Subcutaneous abdominal adipose tissue (tissue), 5 donors: ENCODE measurements around the gene SLC4A8.
"Not testable (repeated sequence)": the region's sequence is repeated elsewhere in the genome, so short reads cannot be mapped to it uniquely, and the experiment has no call there.

ENCODE experiments used
- H3K27ac ChIP-seq: one replicate; pipeline ENCODE4 v1.7.0; 2013; ENCODE audit warnings: low read depth, mild to moderate bottlenecking, inconsistent platforms, low read length, moderate library complexity
- H3K27me3 ChIP-seq, 5 donors: one replicate each; pipeline ENCODE4 v1.7.0; 2013; ENCODE audit warnings: low read length in 5 of 5, inconsistent platforms in 1 of 5; ENCODE audit not compliant: control insufficient read depth in 5 of 5, insufficient read depth in 4 of 5
- H3K36me3 ChIP-seq, 5 donors: one replicate each; pipeline ENCODE4 v1.7.0; 2013; ENCODE audit warnings: low read length in 5 of 5; ENCODE audit not compliant: control insufficient read depth in 5 of 5, insufficient read depth in 5 of 5
- H3K4me1 ChIP-seq, 5 donors: one replicate each; pipeline ENCODE4 v1.7.0; 2013; ENCODE audit warnings: low read length in 5 of 5, mild to moderate bottlenecking in 3 of 5, moderate library complexity in 1 of 5; ENCODE audit not compliant: control insufficient read depth in 5 of 5, insufficient read depth in 5 of 5
- H3K4me3 ChIP-seq, 5 donors: one replicate each; pipeline ENCODE4 v1.7.0; 2013; ENCODE audit warnings: low read length in 5 of 5, low read depth in 1 of 5
- H3K9ac ChIP-seq, 5 donors: one replicate each; pipeline ENCODE4 v1.7.0; 2013; ENCODE audit warnings: low read length in 5 of 5, mild to moderate bottlenecking in 4 of 5, moderate library complexity in 3 of 5
- H3K9me3 ChIP-seq, 5 donors: one replicate each; pipeline ENCODE4 v1.7.0; 2013; ENCODE audit warnings: low read length in 5 of 5; ENCODE audit not compliant: control insufficient read depth in 5 of 5
- donor health status: healthy.
- donor health status: healthy.
- donor health status: healthy.
- donor health status: healthy.
- donor health status: healthy.

SLC4A8 gene

GRCh38 chr12:51443573-51443972 is 18.9 kb downstream of the SLC4A8 start:
- no peaks in the 10 kb centered on the region for H3K9me3 ChIP-seq
- H3K27ac ChIP-seq, result no peak overlapping the region
- no peaks in the 10 kb centered on the region for H3K36me3 ChIP-seq
- no peaks in the 10 kb centered on the region for H3K4me1 ChIP-seq
- H3K4me3 ChIP-seq, result no peak overlapping the region
- no peak overlapping the region for H3K9ac ChIP-seq
- H3K27me3 ChIP-seq, result peaks cover 0 to 6% (median 2%) of the 10 kb centered on the region in 5 donors

DNA sequence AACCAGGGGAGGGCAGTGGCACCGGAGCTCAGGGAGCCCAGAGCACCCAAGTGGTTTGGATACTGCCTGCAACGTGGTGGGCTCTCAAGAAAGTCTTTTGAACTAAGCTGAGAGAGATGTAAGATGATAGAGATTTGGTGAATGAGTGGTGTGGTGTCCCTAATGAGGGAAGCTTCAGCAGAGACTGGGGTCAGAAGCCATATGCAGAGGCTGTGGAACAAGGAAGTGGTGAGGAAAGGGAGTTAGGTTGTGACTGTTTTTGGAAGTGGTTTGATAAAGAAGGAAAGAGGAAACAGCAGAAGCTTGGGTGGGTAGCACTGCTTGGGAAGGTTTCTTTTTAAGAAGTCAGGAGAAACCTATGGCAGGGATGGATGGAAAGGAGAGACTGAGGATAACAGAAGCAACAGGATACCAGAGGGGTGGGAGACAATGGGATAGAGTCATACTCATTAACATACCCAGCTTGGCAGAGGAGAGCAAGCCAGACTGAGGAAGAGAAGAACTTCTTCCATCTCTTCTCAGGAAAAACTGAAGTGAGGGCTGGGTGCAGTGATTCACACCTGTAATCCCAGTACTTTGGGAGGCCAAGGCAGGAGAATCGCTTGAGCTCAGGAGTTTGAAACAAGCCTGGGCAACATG is 24.1 kb downstream of the SLC4A8 start:
- H3K9me3 ChIP-seq, result no peaks in the 10 kb centered on the region
- H3K9ac ChIP-seq, result no peak overlapping the region
- no peak overlapping the region for H3K4me3 ChIP-seq
- no peak overlapping the region for H3K27ac ChIP-seq
- H3K4me1 ChIP-seq, result no peaks in the 10 kb centered on the region
- peaks cover 0 to 3% (median 0%) of the 10 kb centered on the region in 5 donors for H3K36me3 ChIP-seq
- peaks cover 0 to 2% (median 0%) of the 10 kb centered on the region in 5 donors for H3K27me3 ChIP-seq

GRCh38 chr12:51449580-51450246 is 25.1 kb downstream of the SLC4A8 start:
- peaks cover 0 to 4% (median 0%) of the 10 kb centered on the region in 5 donors for H3K36me3 ChIP-seq
- no peaks in the 10 kb centered on the region for H3K4me1 ChIP-seq
- no peaks in the 10 kb centered on the region for H3K9me3 ChIP-seq
- no peak overlapping the region for H3K27ac ChIP-seq
- peaks cover 0 to 2% (median 0%) of the 10 kb centered on the region in 5 donors for H3K27me3 ChIP-seq
- H3K4me3 ChIP-seq, result no peak overlapping the region
- H3K9ac ChIP-seq, result no peak overlapping the region

GRCh38 chr12:51450333-51450732 is 25.7 kb downstream of the SLC4A8 start:
- no peak overlapping the region for H3K27ac ChIP-seq
- H3K9ac ChIP-seq, result no peak overlapping the region
- H3K4me1 ChIP-seq, result no peaks in the 10 kb centered on the region
- no peak overlapping the region for H3K4me3 ChIP-seq
- peaks cover 0 to 1% (median 0%) of the 10 kb centered on the region in 5 donors for H3K27me3 ChIP-seq
- H3K36me3 ChIP-seq, result peaks cover 0 to 4% (median 0%) of the 10 kb centered on the region in 5 donors
- no peaks in the 10 kb centered on the region for H3K9me3 ChIP-seq

- Histone ChIP-seq H3K9me3 (no peaks in the 10 kb centered on the region), H3K4me1 (no peaks in the 10 kb centered on the region), H3K9ac (no peak overlapping the region), H3K4me3 (no peak overlapping the region), H3K36me3 (peaks cover 0 to 4% (median 0%) of the 10 kb centered on the region in 5 donors), H3K27me3 (no peaks in the 10 kb centered on the region), H3K27ac (no peak overlapping the region)
Measured at GRCh38 chr12:51450806-51451205, 26.2 kb downstream of the SLC4A8 start.

DNA sequence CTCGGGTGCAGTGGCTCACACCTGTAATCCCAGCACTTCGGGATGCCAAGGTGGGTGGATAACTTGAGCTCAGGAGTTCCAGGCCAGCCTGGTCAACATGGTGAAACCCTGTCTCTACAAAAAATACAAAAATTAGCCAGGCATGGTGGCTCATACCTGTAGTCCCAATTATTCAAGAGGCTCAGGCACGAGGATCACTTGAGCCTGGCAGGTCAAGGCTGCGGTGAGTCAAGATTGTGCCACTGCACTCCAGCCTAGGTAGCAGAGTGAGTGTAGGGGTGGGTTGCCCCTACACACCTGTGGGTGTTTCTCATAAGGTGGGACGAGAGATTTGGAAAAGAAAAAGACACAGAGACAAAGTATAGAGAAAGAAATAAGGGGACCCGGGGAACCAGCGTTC is 29.4 kb downstream of the SLC4A8 start:
- not testable (repeated sequence) for H3K27me3 ChIP-seq, H3K9ac ChIP-seq, H3K9me3 ChIP-seq, H3K36me3 ChIP-seq, H3K4me1 ChIP-seq, H3K4me3 ChIP-seq, H3K27ac ChIP-seq

DNA sequence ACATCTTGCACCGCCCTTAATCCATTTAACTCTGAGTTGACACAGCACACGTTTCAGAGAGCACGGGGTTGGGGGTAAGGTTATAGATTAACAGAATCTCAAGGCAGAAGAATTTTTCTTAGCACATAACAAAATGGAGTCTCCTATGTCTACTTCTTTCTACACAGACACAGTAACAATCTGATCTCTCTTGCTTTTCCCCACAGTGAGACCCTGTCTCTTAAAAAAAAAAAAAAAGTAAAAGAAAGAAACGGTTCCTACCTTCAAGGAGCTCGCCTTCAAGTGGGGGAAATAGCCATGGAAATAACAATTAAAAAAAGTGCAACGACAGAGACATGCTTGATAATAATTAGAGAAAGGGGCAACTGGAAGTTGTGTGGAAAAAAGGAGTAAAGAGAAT is 30.4 kb downstream of the SLC4A8 start:
- not testable (repeated sequence) for H3K27me3 ChIP-seq, H3K27ac ChIP-seq, H3K4me1 ChIP-seq, H3K9ac ChIP-seq, H3K36me3 ChIP-seq, H3K4me3 ChIP-seq, H3K9me3 ChIP-seq

DNA sequence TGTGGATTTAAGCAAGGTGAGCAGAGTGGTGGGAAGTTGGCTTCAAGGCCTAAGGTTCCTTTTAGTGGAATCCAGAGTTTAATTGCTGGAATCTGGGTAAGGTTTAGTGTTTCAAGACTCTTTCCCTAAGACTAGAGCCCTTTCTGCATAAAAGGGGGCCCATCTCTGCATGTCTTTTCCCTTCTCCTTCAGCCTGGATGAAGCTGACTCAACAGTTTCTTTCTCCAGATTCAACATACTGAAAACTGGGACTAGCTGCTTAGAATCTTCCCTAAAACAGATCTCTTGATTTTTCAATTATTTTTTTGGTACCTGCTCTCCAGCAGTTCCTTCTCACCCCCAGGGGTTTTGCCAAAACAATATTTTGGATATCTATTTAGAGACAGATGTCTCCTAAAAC is 34.0 kb downstream of the SLC4A8 start:
- H3K36me3 ChIP-seq, result peaks cover 0 to 1% (median 0%) of the 10 kb centered on the region in 5 donors
- H3K4me3 ChIP-seq, result no peak overlapping the region
- H3K9ac ChIP-seq, result no peak overlapping the region
- no peak overlapping the region for H3K27ac ChIP-seq
- H3K9me3 ChIP-seq, result no peaks in the 10 kb centered on the region
- H3K27me3 ChIP-seq, result no peaks in the 10 kb centered on the region
- H3K4me1 ChIP-seq, result no peaks in the 10 kb centered on the region

GRCh38 chr12:51460519-51460918 is 35.9 kb downstream of the SLC4A8 start:
- Histone ChIP-seq H3K36me3 (no peaks in the 10 kb centered on the region), H3K4me3 (no peak overlapping the region), H3K27ac (no peak overlapping the region), H3K9me3 (no peaks in the 10 kb centered on the region), H3K4me1 (no peaks in the 10 kb centered on the region), H3K9ac (no peak overlapping the region), H3K27me3 (no peaks in the 10 kb centered on the region)

DNA sequence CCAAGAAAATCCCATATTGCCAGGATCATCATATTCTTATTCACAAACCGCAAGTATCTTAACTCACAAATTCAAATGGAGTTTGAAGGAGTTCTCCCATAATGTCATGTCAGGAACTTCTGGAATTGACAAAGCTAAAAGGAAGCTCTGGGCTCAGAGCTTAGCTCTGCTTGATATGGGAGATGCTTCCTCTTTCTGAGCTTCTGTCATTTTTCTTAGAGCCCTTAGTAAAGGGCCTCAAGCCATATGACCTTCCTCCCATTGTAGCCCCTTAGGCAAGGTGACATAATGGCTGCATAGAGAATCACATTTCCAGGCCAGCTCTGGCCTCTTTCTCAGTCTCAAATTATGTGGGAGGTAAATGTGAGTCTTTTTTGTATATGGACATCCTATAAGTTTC is 40.9 kb downstream of the SLC4A8 start:
- Histone ChIP-seq H3K9me3 (no peaks in the 10 kb centered on the region), H3K27me3 (no peaks in the 10 kb centered on the region), H3K4me3 (no peak overlapping the region), H3K9ac (no peak overlapping the region), H3K36me3 (no peaks in the 10 kb centered on the region), H3K4me1 (no peaks in the 10 kb centered on the region), H3K27ac (no peak overlapping the region)
